PC-9 (cell line): ENCODE measurements around the gene TAS2R3. TPM values are rescaled to one million over a fixed set of nuclear protein-coding genes. Genes with fewer than 3 reads are reported as not detected.
A peak's percentile ranks its signal among the peaks of the same experiment; 100 is the strongest.
"Not testable (repeated sequence)": the region's sequence is repeated elsewhere in the genome, so short reads cannot be mapped to it uniquely, and the experiment has no call there.

Experiments
- BruUV-seq: library from RNA; stranded (reverse); fragments of 400-500 nt; replicated peaks from 2 replicates; lab custom pipeline; 2021; lab: Mats Ljungman, UMichigan
- CTCF ChIA-PET: fragments of 300-600 bp; sonication (Branson Sonifier 250); formaldehyde crosslinking; loops from one replicate; lab custom pipeline; 2022; ENCODE audit warnings: antibody characterized with exemption; lab: Charles Lee
- POLR2A ChIA-PET: fragments of 300-600 bp; sonication (Branson Sonifier 250); formaldehyde crosslinking; loops from one replicate; lab custom pipeline; 2022; ENCODE audit warnings: antibody characterized with exemption; ENCODE audit not compliant: unreplicated experiment; lab: Charles Lee
- DNase-seq, 2 experiments: peaks; one replicate each; pipeline versions ENCODE4 v3.0.0 to v3.0.0-alpha.2; 2015 to 2022; ENCODE audit warnings: mixed read lengths in 1 of 2
- H2AFZ ChIP-seq: fragments of 200-600 bp; sonication (generic); 2 replicates; pipeline ENCODE4 v1.8.1; 2017; ENCODE audit warnings: antibody characterized with exemption
- H3F3A ChIP-seq: fragments of 200-600 bp; sonication (generic); 2 replicates; pipeline ENCODE4 v1.8.1; 2017; ENCODE audit warnings: antibody characterized with exemption, mild to moderate bottlenecking, low read depth; ENCODE audit not compliant: insufficient read depth
- H3K27ac ChIP-seq: fragments of 200-600 bp; sonication (generic); 2 replicates; pipeline ENCODE4 v1.6.1; 2016; ENCODE audit warnings: mixed run types
- H3K27me3 ChIP-seq: fragments of 200-600 bp; sonication (generic); 2 replicates; pipeline ENCODE4 v1.6.1; 2016; ENCODE audit warnings: low read depth, mixed run types; ENCODE audit not compliant: insufficient read depth
- H3K36me3 ChIP-seq: fragments of 200-600 bp; sonication (generic); 2 replicates; pipeline ENCODE4 v1.6.1; 2016; ENCODE audit warnings: low read depth, mixed run types
- H3K4me1 ChIP-seq: fragments of 200-600 bp; sonication (generic); replicated peaks from 2 replicates; pipeline ENCODE4 v1.6.1; 2016; ENCODE audit warnings: mixed run types; ENCODE audit not compliant: insufficient read depth
- H3K4me2 ChIP-seq: fragments of 200-600 bp; sonication (generic); 2 replicates; pipeline ENCODE4 v1.6.1; 2017; ENCODE audit warnings: mixed run types
- H3K4me3 ChIP-seq: fragments of 200-600 bp; sonication (generic); 2 replicates; pipeline ENCODE4 v1.6.1; 2016; ENCODE audit warnings: mixed run types
- H3K79me2 ChIP-seq: fragments of 200-600 bp; sonication (generic); 2 replicates; pipeline ENCODE4 v1.6.1; 2017; ENCODE audit warnings: low read depth, mixed run types
- H3K9me2 ChIP-seq: fragments of 200-600 bp; sonication (generic); 2 replicates; pipeline ENCODE4 v1.8.1; 2017; ENCODE audit warnings: mild to moderate bottlenecking; ENCODE audit not compliant: insufficient read depth
- H3K9me3 ChIP-seq: fragments of 200-600 bp; sonication (generic); 2 replicates; pipeline ENCODE4 v1.8.1; 2016; ENCODE audit warnings: low read depth; ENCODE audit not compliant: insufficient read depth
- H4K20me1 ChIP-seq: fragments of 200-600 bp; sonication (generic); 2 replicates; pipeline ENCODE4 v1.8.1; 2017; ENCODE audit not compliant: insufficient read depth
- EZH2 ChIP-seq: fragments of 200-600 bp; sonication (generic); IDR thresholded peaks from 2 replicates; pipeline ENCODE4 v1.8.0; 2017; ENCODE audit warnings: antibody characterized with exemption, low read depth
- intact Hi-C: fragments of 100-400 bp; cut with micrococcal nuclease; formaldehyde crosslinking; loops from one replicate; pipeline ENCODE4 v1.10.0; 2022; ENCODE audit not compliant: unreplicated experiment
- total RNA-seq: library from RNA; stranded (reverse); gene quantifications from 2 replicates; pipeline ENCODE4 v1.2.3, GENCODE V29; 2021
- TF ChIP-seq, protein P1 (sequence below): fragments of 200-600 bp; sonication (generic); conservative IDR thresholded peaks from 2 replicates; pipeline ENCODE4 v1.6.1; 2017; ENCODE audit warnings: mixed run types, antibody characterized with exemption, mild to moderate bottlenecking, moderate library complexity

Gene TAS2R3
- total RNA-seq, 1 experiment from 2014 or later = 2.0 TPM

DNA sequence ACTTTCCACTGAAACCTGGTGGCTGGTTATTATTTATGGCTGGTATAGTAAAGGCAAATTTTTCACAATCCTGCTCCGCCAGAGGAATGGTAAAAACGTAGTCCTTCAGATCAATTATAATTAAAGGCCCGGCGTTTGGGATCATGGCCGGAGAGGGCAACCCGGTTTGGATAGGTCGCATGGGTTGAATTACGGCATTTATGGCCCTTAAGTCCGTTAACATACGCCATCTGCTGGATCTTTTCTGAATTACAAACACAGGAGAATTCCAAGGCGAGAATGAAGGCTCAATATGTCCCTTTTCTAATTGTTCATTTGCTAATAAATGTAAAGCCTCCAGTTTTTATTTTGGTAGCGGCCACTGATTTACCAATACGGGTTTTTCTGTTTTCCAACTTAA is 11.3 kb upstream of the TAS2R3 start:
- no TSS peak for BruUV-seq
- Histone ChIP-seq H3K27me3 (no peaks in the 10 kb centered on the region), H2AFZ (no peak overlapping the region), H3F3A (0 out of 2 replicates have a peak, but pooled peaks cover 3% of the 10 kb centered on the region), H3K4me3 (0 out of 2 replicates have a peak overlapping the region, but pooled peaks have one; percentile 19), H3K4me1 (no peaks in the 10 kb centered on the region), H3K4me2 (no peak overlapping the region), H3K9me3 (peaks cover 29% of the 10 kb centered on the region), H3K36me3 (peaks cover 63% of the 10 kb centered on the region), H3K79me2 (no peaks in the 10 kb centered on the region), H3K27ac (no peak overlapping the region), H3K9me2 (no peaks in the 10 kb centered on the region), H4K20me1 (peaks cover 4% of the 10 kb centered on the region; the same call in 1 of the 2 replicates)
- no peak for DNase-seq
- ChIA-PET CTCF (no interaction called here), POLR2A (no interaction called here)
- intact Hi-C loops = no loop called here
- TF ChIP-seq EZH2 = no peak
- TF ChIP-seq, protein P1, sequence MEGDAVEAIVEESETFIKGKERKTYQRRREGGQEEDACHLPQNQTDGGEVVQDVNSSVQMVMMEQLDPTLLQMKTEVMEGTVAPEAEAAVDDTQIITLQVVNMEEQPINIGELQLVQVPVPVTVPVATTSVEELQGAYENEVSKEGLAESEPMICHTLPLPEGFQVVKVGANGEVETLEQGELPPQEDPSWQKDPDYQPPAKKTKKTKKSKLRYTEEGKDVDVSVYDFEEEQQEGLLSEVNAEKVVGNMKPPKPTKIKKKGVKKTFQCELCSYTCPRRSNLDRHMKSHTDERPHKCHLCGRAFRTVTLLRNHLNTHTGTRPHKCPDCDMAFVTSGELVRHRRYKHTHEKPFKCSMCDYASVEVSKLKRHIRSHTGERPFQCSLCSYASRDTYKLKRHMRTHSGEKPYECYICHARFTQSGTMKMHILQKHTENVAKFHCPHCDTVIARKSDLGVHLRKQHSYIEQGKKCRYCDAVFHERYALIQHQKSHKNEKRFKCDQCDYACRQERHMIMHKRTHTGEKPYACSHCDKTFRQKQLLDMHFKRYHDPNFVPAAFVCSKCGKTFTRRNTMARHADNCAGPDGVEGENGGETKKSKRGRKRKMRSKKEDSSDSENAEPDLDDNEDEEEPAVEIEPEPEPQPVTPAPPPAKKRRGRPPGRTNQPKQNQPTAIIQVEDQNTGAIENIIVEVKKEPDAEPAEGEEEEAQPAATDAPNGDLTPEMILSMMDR = peak; percentile 70

DNA sequence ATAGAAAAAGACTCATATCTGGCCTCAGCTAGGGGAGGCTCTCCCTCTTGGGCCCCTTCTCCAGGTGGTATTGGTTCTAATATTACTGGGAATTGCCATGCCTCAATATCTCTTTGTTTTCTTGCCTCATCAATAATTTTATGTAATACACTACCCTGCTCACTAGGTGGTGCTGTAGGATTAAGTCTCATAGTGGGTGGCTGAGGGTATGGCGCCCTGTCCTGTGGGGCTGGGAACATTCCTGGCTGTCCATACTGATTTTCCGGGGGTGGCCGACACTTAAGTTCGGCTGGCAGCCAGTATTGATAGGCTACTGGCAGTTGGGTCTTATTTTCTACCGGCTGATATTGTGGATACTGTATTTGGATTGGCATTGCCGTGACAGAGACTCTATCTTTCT is 9.0 kb upstream of the TAS2R3 start:
- BruUV-seq = no TSS peak
- H4K20me1 ChIP-seq = no peaks in the 10 kb centered on the region; the same call in 1 of the 2 replicates
- no peaks in the 10 kb centered on the region for H3F3A ChIP-seq
- no peak for DNase-seq
- H3K27ac ChIP-seq = no peak overlapping the region
- no peaks in the 10 kb centered on the region for H3K9me2 ChIP-seq
- TF ChIP-seq, protein P1 = peak; percentile 73
- TF ChIP-seq EZH2 = no peak
- POLR2A ChIA-PET = no interaction called here
- H3K9me3 ChIP-seq = peaks cover 22% of the 10 kb centered on the region
- CTCF ChIA-PET = no interaction called here
- H3K4me1 ChIP-seq = no peaks in the 10 kb centered on the region
- H3K36me3 ChIP-seq = peaks cover 54% of the 10 kb centered on the region
- intact Hi-C loops = no loop called here
- no peak overlapping the region for H3K4me3 ChIP-seq
- H3K79me2 ChIP-seq = no peaks in the 10 kb centered on the region
- no peak overlapping the region for H3K4me2 ChIP-seq
- H2AFZ ChIP-seq = no peak overlapping the region
- no peaks in the 10 kb centered on the region for H3K27me3 ChIP-seq

DNA sequence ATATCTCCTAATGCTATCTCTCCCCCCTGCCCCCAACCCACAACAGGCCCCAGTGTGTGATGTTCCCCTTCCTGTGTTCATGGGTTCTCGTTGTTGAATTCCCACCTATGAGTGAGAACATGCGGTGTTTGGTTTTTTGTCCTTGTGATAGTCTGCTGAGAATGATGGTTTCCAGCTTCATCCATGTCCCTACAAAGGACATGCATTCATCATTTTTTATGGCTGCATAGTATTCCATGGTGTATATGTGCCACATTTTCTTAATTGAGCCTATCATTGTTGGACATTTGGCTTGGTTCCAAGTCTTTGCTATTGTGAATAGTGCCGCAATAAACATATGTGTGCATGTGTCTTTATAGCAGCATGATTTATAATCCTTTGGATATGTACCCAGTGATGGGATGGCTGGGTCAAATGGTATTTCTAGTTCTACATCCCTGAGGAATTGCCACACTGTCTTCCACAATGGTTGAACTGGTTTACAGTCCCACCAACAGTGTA is 6.2 kb downstream of the TAS2R3 start:
- POLR2A ChIA-PET, H4K20me1 ChIP-seq, H3K4me2 ChIP-seq, DNase-seq, H3K4me1 ChIP-seq, H3K9me2 ChIP-seq, H3K27me3 ChIP-seq, H3K9me3 ChIP-seq, H3K27ac ChIP-seq, H2AFZ ChIP-seq, H3K4me3 ChIP-seq, intact Hi-C loops, H3K79me2 ChIP-seq, H3F3A ChIP-seq, H3K36me3 ChIP-seq, CTCF ChIA-PET, BruUV-seq: not testable (repeated sequence)

GRCh38 chr7:141776374-141776773 is 12.5 kb downstream of the TAS2R3 start, which contains the start of gene TAS2R4:
TAS2R4 (plus strand) TSS chr7:141776674; CDS start chr7:141778489, 1,815 bp downstream.
- DNase-seq = no peak
- Histone ChIP-seq H3K4me1 (no peaks in the 10 kb centered on the region), H3K9me2 (no peaks in the 10 kb centered on the region), H2AFZ (no peak within 1 kb of the TSS), H3F3A (no peaks in the 10 kb centered on the region), H3K4me2 (no peak within 1 kb of the TSS), H3K27me3 (no peaks in the 10 kb centered on the region), H3K27ac (no peak within 1 kb of the TSS), H3K36me3 (no peaks in the 10 kb centered on the region), H3K4me3 (no peak within 1 kb of the TSS), H4K20me1 (no peaks in the 10 kb centered on the region), H3K79me2 (no peaks in the 10 kb centered on the region), H3K9me3 (no peaks in the 10 kb centered on the region)
- intact Hi-C loops = no loop called here
- TF ChIP-seq EZH2 = no peak
- TF ChIP-seq, protein P1 = no peak
- POLR2A ChIA-PET = no interaction called here
- CTCF ChIA-PET = interaction anchor here (1.0 kb wide), 1 partner anchor 9 kb away, joined by 3 read pairs; no protein-coding TSS in a partner anchor
- BruUV-seq = no TSS peak
